Astrocyte of the spinal cord (primary cell): ENCODE data around the gene PGA4.
"Not testable (repeated sequence)": the region's sequence is repeated elsewhere in the genome, so short reads cannot be mapped to it uniquely, and the experiment has no call there.

Source experiments
- DNase-seq: peaks from one replicate; pipeline ENCODE4 v3.0.0; 2011; ENCODE audit warnings: low read depth, low spot score
- H3K4me3 ChIP-seq: 2 replicates; pipeline ENCODE4 v1.5.1; 2011; ENCODE audit warnings: low read depth, mild to moderate bottlenecking, low read length, moderate library complexity
- in situ Hi-C: cut with HindIII; loops from 2 replicates; pipeline ENCODE4 v1.10.0; 2017; ENCODE audit warnings: low sequenced_read_pairs

The PGA4 gene

DNA sequence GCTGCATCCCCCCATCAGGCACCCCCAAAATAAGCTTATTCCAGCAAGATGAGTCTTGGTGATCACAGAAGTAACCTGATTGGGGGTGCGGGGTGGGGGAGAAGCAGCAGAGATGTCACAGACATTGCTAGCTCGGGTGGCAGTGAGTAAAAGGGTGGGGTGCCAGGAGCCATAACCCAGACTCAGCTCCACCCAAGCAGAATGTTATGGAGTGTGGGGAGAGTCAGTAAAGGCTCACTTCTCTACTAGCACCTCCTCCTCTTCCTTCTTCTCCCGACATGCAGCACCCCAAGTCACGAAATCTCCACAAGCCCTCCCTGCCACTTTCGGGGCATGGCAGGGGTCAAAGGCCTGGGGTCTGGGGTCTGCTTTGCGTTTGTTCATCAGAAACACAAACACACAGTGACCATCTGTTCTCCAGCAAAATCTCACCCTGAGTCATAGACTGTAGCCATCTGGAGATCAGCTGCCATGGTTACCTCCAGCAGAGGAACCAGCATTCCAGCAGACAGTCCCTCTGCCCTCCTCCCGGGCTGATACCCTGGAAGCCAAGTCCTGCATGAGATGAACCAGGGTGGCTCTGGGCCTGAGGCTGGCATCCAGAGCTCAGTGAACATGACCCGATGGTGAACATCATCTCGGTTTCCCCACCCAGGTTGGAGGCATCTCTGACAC is 14.4 kb upstream of the PGA4 start:
- in situ Hi-C loops, H3K4me3 ChIP-seq, DNase-seq: not testable (repeated sequence)

DNA sequence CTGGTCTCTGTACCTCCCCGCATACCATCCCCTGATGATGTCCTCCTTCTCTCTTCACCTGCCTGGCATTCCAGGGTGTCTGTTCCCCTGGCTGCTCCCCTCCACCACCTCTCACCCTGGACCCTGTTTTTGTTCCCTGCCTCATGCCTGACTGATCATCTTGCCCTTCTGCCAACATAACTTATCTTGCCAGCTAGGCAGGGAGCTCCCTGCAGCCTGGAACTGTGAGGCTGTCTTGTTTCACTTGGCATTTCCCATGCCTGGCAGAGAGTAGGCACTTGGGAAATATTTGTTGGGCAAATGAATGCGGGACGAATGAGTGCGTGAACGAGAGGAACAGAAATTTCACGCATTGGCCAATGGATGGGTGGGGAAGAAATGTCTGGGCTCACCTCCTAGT is 11.5 kb upstream of the PGA4 start:
- DNase-seq, H3K4me3 ChIP-seq, in situ Hi-C loops: not testable (repeated sequence)

DNA sequence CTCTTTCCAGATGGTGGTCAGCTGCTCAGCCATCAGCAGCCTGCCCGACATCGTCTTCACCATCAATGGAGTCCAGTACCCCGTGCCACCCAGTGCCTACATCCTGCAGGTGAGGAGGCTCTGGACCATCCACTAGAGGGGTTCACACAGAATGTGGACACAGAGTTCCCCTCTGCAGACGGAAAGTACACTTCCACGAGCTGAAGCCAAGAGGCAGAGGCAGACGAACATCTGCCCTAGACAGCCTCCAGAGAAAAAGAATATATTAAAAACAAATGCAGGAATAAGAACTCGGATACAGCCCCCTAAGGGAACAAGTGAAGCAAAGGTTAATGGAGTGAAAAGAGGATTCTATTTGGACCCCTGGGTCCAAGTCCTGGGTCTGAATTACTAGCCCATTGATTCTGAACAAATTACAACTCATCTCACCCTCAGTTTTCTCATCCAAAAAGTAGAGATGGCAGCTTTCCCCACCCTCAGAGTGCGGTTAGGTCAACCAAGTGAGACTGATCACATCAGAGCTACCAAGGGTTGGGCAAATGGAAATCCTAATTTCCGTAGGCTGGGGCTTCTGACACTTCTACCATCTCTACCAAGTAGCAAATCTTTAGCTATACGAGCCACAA is 10.7 kb upstream of the PGA4 start:
- H3K4me3 ChIP-seq, DNase-seq, in situ Hi-C loops: not testable (repeated sequence)

DNA sequence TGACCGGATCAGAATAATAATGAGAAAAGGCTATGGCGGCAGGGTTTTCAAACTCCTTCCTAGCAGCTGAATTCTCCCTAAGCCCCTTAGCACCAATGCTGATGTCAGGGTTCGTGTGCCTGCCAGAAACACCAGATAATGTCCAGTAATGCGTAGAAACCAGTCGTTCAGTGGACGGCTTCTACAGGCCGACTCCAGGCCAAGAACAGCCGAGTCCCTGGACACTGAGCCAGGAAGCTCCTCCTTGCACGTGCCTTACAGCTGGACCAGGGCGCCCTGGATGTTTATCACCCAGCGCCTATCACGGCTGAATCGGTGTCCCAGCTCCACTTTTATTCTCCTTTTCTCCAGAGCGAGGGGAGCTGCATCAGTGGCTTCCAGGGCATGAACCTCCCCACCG is 9.9 kb upstream of the PGA4 start:
- H3K4me3 ChIP-seq, in situ Hi-C loops, DNase-seq: not testable (repeated sequence)

DNA sequence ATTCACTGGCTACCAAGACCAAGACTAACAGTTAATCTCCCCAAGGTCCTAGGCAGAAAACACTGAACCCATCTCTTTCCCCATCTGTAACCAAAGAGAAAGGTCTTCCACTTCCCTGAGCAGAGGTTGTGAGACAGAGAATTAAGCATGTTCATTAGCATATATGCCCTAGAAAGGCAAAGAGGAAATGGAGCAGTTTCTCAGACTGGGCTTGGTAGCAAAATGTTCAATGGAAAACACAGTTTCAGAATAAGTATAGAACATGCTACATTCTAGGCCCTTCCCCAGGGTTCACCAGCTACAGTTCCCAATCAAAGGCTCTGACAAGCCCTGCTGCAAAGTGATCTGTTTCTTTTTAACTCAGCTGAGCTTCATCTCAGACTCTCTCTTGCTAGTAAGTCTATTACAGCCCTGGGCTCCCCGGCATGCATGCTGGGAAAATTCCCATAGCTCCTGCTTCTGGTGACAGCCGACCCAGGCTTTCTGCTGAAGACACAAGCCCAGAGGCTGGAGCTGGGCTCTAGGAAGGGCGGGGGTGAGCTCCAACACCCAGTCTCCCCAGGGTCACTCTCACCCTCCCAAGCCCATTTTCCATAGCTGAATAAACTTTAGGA is 8.3 kb upstream of the PGA4 start:
- DNase-seq, H3K4me3 ChIP-seq, in situ Hi-C loops: not testable (repeated sequence)

DNA sequence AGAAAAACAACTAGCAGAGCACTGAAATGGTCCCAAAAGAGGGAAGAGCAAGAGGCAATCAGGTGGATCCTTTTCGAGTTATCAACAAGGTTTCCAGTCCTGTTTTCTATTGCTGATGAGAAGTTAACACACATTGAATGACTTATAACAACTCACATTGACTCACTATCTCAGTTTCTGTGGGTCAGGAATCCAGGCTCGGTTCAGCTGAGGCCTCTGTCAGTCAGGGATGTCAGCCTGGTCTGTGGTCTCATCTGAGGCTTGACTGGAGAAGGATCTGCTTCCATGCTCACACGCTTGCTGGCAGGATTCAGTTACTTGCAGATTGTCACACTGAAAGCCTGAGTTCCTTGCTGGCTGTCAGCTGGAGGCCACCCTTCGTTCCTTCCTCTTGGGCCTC is 3.8 kb upstream of the PGA4 start:
- H3K4me3 ChIP-seq, DNase-seq, in situ Hi-C loops: not testable (repeated sequence)

DNA sequence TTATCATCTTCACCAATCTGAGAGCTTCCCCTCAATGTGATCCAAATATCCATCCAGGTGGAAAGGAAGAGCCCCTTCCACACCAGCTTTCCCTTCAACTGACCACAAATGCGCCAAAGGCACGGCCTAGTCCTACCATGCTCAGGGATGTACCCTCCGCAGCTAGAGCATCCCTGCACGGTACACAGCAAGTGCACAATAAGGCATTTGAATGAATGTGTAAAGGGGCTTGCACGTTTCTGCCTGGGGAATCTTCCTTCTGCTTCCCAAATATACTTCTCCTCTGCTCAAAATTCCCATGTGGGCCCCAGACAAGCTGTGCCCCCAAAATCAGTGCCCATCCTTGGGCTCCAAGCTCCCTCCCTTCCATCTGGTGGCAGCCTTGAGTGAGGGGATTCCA is 3.1 kb upstream of the PGA4 start:
- DNase-seq, H3K4me3 ChIP-seq, in situ Hi-C loops: not testable (repeated sequence)

DNA sequence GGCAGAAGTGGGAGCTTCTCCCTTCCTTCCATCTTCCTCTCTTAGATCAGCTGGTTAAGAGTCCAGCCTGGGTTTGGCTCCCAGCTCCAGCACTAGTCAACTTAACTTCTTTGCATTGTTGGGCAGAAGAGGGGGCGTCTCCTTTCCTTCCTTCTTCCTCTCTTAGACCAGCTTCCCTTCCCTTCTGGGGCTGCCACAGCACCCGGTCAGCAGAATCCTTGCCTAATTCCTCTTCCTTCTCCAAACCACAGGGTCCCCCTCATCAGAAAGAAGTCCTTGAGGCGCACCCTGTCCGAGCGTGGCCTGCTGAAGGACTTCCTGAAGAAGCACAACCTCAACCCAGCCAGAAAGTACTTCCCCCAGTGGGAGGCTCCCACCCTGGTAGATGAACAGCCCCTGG is 545 bp downstream of the PGA4 start:
- DNase-seq, H3K4me3 ChIP-seq, in situ Hi-C loops: not testable (repeated sequence)

DNA sequence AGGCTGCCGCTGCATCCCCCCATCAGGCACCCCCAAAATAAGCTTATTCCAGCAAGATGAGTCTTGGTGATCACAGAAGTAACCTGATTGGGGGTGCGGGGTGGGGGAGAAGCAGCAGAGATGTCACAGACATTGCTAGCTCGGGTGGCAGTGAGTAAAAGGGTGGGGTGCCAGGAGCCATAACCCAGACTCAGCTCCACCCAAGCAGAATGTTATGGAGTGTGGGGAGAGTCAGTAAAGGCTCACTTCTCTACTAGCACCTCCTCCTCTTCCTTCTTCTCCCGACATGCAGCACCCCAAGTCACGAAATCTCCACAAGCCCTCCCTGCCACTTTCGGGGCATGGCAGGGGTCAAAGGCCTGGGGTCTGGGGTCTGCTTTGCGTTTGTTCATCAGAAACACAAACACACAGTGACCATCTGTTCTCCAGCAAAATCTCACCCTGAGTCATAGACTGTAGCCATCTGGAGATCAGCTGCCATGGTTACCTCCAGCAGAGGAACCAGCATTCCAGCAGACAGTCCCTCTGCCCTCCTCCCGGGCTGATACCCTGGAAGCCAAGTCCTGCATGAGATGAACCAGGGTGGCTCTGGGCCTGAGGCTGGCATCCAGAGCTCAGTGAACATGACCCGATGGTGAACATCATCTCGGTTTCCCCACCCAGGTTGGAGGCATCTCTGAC is 4.5 kb downstream of the PGA4 start:
- H3K4me3 ChIP-seq, DNase-seq, in situ Hi-C loops: not testable (repeated sequence)

DNA sequence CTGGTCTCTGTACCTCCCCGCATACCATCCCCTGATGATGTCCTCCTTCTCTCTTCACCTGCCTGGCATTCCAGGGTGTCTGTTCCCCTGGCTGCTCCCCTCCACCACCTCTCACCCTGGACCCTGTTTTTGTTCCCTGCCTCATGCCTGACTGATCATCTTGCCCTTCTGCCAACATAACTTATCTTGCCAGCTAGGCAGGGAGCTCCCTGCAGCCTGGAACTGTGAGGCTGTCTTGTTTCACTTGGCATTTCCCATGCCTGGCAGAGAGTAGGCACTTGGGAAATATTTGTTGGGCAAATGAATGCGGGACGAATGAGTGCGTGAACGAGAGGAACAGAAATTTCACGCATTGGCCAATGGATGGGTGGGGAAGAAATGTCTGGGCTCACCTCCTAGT is 7.3 kb downstream of the PGA4 start:
- DNase-seq, in situ Hi-C loops, H3K4me3 ChIP-seq: not testable (repeated sequence)

DNA sequence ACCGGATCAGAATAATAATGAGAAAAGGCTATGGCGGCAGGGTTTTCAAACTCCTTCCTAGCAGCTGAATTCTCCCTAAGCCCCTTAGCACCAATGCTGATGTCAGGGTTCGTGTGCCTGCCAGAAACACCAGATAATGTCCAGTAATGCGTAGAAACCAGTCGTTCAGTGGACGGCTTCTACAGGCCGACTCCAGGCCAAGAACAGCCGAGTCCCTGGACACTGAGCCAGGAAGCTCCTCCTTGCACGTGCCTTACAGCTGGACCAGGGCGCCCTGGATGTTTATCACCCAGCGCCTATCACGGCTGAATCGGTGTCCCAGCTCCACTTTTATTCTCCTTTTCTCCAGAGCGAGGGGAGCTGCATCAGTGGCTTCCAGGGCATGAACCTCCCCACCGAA is 8.9 kb downstream of the PGA4 start:
- H3K4me3 ChIP-seq, in situ Hi-C loops, DNase-seq: not testable (repeated sequence)

DNA sequence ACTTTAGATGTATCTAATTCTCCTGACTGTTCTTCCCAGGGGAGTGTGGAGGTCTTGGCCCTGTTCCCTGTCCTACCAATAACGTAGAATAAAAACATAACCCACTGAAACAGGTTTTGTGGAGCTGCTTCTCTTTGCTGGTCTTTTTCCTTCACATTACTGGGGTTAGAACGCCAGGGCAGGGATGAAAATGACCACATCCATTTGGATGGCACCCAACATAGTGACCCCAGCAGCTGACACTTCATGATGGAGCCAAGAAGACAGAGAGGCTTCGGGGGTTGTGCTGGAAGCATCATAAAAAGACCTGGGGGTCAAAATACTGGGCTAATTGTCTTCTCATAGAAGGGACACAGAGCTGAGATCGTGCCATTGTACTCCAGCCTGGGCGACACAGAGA is 9.4 kb downstream of the PGA4 start:
- in situ Hi-C loops, H3K4me3 ChIP-seq, DNase-seq: not testable (repeated sequence)

DNA sequence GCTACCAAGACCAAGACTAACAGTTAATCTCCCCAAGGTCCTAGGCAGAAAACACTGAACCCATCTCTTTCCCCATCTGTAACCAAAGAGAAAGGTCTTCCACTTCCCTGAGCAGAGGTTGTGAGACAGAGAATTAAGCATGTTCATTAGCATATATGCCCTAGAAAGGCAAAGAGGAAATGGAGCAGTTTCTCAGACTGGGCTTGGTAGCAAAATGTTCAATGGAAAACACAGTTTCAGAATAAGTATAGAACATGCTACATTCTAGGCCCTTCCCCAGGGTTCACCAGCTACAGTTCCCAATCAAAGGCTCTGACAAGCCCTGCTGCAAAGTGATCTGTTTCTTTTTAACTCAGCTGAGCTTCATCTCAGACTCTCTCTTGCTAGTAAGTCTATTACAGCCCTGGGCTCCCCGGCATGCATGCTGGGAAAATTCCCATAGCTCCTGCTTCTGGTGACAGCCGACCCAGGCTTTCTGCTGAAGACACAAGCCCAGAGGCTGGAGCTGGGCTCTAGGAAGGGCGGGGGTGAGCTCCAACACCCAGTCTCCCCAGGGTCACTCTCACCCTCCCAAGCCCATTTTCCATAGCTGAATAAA is 10.5 kb downstream of the PGA4 start:
- H3K4me3 ChIP-seq, DNase-seq, in situ Hi-C loops: not testable (repeated sequence)

DNA sequence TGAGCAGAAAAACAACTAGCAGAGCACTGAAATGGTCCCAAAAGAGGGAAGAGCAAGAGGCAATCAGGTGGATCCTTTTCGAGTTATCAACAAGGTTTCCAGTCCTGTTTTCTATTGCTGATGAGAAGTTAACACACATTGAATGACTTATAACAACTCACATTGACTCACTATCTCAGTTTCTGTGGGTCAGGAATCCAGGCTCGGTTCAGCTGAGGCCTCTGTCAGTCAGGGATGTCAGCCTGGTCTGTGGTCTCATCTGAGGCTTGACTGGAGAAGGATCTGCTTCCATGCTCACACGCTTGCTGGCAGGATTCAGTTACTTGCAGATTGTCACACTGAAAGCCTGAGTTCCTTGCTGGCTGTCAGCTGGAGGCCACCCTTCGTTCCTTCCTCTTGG is 15.0 kb downstream of the PGA4 start:
- H3K4me3 ChIP-seq, DNase-seq, in situ Hi-C loops: not testable (repeated sequence)

DNA sequence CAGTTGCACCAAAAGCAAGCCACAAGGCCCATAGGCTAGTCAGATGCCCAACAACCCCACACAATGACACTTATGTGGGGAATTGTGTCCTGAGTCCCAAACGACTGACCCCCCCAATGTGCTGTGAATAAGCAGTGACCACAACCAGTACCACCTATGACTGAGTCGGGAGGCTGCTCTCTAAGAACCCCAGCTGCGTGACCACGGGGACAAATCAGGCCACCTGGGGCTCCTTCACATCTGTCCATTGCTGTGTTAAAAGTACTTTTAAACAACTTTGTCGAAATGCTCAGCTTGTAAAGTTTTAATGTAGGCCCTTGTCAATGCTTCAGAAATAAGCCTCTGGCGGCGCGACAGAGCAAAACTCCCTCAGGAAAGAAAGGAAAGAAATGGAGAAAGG is 18.1 kb downstream of the PGA4 start:
- DNase-seq, H3K4me3 ChIP-seq, in situ Hi-C loops: not testable (repeated sequence)

DNA sequence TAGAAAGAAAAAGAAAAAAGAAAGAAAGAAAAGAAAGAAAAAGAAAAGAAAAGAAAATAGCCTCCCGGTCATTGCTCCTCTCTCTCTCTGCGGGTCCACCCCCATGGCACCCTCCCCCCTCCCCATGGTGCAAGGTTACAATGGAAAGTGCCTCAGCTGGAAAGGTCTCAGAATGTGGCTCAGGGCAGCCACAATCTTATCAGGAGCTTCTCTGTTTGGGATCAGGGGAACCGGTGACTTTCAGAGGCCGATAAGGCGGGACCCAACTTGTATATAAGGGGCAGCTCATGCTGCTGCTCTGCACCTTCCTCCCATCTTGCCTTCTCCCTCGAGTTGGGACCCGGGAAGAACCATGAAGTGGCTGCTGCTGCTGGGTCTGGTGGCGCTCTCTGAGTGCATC is 18.7 kb downstream of the PGA4 start, which contains the start of gene PGA5:
TSS of gene PGA5 (plus strand) at position 301 of the 400 bp plus-strand sequence. CDS start at position 353, 52 bp downstream.
- H3K4me3 ChIP-seq, in situ Hi-C loops, DNase-seq: not testable (repeated sequence)

DNA sequence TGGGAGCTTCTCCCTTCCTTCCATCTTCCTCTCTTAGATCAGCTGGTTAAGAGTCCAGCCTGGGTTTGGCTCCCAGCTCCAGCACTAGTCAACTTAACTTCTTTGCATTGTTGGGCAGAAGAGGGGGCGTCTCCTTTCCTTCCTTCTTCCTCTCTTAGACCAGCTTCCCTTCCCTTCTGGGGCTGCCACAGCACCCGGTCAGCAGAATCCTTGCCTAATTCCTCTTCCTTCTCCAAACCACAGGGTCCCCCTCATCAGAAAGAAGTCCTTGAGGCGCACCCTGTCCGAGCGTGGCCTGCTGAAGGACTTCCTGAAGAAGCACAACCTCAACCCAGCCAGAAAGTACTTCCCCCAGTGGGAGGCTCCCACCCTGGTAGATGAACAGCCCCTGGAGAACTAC is 19.4 kb downstream of the PGA4 start:
- in situ Hi-C loops, H3K4me3 ChIP-seq, DNase-seq: not testable (repeated sequence)
